Astrocyte of the spinal cord (primary cell): Measurements from ENCODE around the gene DESI1.

Experiments
- DNase-seq: peaks from one replicate; pipeline ENCODE4 v3.0.0; 2011; ENCODE audit warnings: low read depth, low spot score
- H3K4me3 ChIP-seq: 2 replicates; pipeline ENCODE4 v1.5.1; 2011; ENCODE audit warnings: low read depth, mild to moderate bottlenecking, low read length, moderate library complexity
- CTCF ChIP-seq: IDR thresholded peaks from 2 replicates; pipeline ENCODE4 v1.5.1; 2012; ENCODE audit warnings: low read depth, mild to moderate bottlenecking, low read length, inconsistent platforms
- in situ Hi-C: cut with HindIII; loops from 2 replicates; pipeline ENCODE4 v1.10.0; 2017; ENCODE audit warnings: low sequenced_read_pairs

Gene DESI1

GRCh38 chr22:41557401-41558240 is 63.2 kb downstream of the DESI1 start:
- in situ Hi-C loops, result no loop called here
- peak; percentile 87 for DNase-seq
- no peak for TF ChIP-seq CTCF
- no peak overlapping the region for H3K4me3 ChIP-seq

- in situ Hi-C loops, result no loop called here
- no peak for DNase-seq
- TF ChIP-seq CTCF, result no peak
- no peak overlapping the region for H3K4me3 ChIP-seq
Observed at GRCh38 chr22:41556561-41556960, 64.3 kb downstream of the DESI1 start.

- in situ Hi-C loops, result no loop called here
- no peak for DNase-seq
- no peak for TF ChIP-seq CTCF
- no peak overlapping the region for H3K4me3 ChIP-seq
Observed at GRCh38 chr22:41555325-41555982, 65.4 kb downstream of the DESI1 start.

- no peak overlapping the region for H3K4me3 ChIP-seq
- in situ Hi-C loops, result no loop called here
- no peak for DNase-seq
Observed at GRCh38 chr22:41551877-41552582, 68.8 kb downstream of the DESI1 start.

GRCh38 chr22:41550952-41551491 is 69.8 kb downstream of the DESI1 start:
- H3K4me3 ChIP-seq, result no peak overlapping the region
- in situ Hi-C loops, result no loop called here
- DNase-seq, result no peak
- TF ChIP-seq CTCF, result no peak

More at GRCh38 chr22:41551877-41552582, 68.8 kb downstream of the DESI1 start:
- TF ChIP-seq CTCF, result no peak

GRCh38 chr22:41548830-41549211 is 72.0 kb downstream of the DESI1 start:
- no peak overlapping the region for H3K4me3 ChIP-seq
- TF ChIP-seq CTCF, result no peak
- in situ Hi-C loops, result no loop called here
- DNase-seq, result no peak
